ENCODE results near the gene KCNH3.

The KCNH3 gene

GRCh38 chr12:49537752-49538509, 899 bp upstream of the KCNH3 start:
- peak overlapping the region; percentile 80 for H3K4me3 Mint-ChIP-seq
- H3K27me3 Mint-ChIP-seq = peaks cover 47% of the 10 kb centered on the region
- H3K27ac Mint-ChIP-seq = no peak overlapping the region
- H3K36me3 Mint-ChIP-seq = no peaks in the 10 kb centered on the region
- peaks cover 47% of the 10 kb centered on the region for H3K4me1 Mint-ChIP-seq
- H3K9me3 Mint-ChIP-seq = no peaks in the 10 kb centered on the region
- ATAC-seq = peak; percentile 5

DNA sequence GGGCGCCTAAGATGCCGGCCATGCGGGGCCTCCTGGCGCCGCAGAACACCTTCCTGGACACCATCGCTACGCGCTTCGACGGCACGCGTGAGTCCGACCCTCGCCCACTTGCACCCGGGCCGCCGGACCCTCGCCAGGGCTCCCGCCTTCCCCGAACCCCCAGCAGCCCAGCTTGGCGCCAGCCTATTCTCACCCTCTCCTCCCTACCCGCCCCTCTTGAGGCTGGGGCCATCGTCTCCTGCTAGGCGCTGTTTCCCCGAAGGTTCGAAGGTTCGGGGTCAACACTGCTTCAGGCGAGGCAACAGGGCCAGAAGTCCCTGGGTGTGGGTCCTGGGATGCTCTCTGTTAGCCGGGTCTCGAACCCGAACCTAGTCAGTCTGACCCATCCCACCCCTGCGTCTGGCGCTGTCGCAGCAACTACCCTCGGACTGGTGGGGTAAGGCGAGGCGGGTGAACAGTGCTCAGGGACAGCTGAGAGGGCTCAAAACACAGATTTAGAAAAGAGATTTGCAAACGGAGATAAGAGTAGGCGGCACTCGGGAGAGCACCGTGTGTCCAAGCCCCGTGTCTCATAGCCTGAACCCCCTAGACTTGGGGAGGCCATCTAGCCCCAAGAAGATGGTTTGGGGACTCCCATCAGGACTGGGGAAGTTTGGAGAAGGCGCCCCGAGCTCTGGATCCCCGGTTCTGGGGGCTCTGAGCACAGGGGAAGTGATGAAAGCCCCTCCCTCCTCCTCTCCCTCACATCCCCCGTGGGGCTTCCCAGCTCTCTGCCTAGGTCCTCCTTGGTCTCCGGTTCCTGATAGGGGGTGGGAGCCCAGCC, 787 bp downstream of the KCNH3 start:
- ATAC-seq = no peak
- H3K4me1 Mint-ChIP-seq = peaks cover 47% of the 10 kb centered on the region
- peaks cover 49% of the 10 kb centered on the region for H3K27me3 Mint-ChIP-seq
- no peaks in the 10 kb centered on the region for H3K36me3 Mint-ChIP-seq
- peak overlapping the region; percentile 67 for H3K4me3 Mint-ChIP-seq
- H3K9me3 Mint-ChIP-seq = no peaks in the 10 kb centered on the region
- H3K27ac Mint-ChIP-seq = peak overlapping the region; percentile 26

DNA sequence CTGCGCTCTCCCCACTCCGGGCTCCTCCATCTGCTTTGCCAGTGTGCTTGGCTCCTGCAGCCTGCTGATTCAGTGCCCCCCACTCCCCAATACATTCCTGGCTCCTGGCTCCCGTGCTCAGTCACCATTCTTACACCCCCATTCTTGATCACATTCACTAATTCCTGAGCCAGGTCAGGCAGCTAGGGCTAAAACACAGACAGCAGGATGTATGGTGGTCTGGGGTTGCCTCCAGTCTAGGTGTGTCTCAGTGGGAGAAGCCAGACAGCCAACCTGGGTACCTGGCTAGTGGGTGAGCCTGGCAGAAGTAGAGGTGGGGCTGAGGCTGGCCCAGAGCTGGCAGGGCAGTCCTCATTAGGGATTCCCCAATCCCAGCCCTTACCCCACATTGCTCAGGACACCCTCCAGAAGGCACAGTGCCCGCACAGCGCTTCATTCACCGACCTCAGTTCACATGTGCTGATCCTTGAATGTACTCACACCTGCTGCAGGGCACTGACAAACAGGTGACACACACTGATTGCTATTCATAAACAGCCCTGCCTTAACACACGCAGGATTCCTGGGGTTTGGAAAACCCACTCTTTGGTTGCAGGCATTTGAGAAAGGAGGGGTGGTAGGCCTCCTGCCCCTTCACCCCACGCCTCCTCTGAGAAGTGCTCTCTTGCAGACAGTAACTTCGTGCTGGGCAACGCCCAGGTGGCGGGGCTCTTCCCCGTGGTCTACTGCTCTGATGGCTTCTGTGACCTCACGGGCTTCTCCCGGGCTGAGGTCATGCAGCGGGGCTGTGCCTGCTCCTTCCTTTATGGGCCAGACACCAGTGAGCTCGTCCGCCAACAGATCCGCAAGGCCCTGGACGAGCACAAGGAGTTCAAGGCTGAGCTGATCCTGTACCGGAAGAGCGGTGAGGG, 1.7 kb downstream of the KCNH3 start:
- no peaks in the 10 kb centered on the region for H3K9me3 Mint-ChIP-seq
- no peak for ATAC-seq
- H3K27ac Mint-ChIP-seq = peak overlapping the region; percentile 26
- H3K4me3 Mint-ChIP-seq = peak overlapping the region; percentile 67
- peaks cover 54% of the 10 kb centered on the region for H3K4me1 Mint-ChIP-seq
- no peaks in the 10 kb centered on the region for H3K36me3 Mint-ChIP-seq
- H3K27me3 Mint-ChIP-seq = peaks cover 49% of the 10 kb centered on the region

DNA sequence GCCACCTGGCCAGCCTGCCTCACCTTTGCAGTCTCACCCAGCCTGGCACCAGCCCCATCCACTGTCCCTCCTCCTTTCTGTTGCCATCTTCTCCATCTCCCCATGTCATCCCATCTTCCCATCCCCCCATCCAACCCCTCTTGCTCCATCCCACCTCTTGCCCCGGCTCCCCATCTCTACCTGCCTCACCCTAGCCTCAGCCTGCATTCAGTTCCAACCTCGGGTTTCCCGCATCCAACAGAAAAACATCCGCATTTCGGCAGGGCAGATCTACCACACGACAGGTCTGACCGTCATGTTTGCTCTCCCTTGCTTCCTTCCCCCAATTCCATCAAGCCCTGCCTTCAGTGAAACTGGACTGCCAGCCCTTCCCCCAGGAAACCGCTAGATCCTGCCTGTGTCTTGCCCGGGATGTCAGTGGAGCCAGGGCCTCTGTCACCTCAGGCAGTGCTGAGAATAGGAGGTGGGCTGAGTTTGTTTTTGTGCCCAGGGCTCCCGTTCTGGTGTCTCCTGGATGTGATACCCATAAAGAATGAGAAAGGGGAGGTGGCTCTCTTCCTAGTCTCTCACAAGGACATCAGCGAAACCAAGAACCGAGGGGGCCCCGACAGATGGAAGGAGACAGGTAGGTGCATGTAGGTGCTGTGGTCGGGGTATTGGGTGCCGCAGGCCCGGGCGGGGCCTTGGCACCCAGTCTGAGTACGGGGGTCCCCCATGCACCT, 2.5 kb downstream of the KCNH3 start:
- Mint-ChIP-seq H3K4me1 (peaks cover 54% of the 10 kb centered on the region), H3K36me3 (no peaks in the 10 kb centered on the region), H3K27me3 (peaks cover 50% of the 10 kb centered on the region), H3K27ac (no peak overlapping the region), H3K9me3 (no peaks in the 10 kb centered on the region), H3K4me3 (no peak overlapping the region)
- ATAC-seq = no peak

- H3K4me3 Mint-ChIP-seq = no peak overlapping the region
- ATAC-seq = no peak
Measured at GRCh38 chr12:49541911-49542505, 3.2 kb downstream of the KCNH3 start.

DNA sequence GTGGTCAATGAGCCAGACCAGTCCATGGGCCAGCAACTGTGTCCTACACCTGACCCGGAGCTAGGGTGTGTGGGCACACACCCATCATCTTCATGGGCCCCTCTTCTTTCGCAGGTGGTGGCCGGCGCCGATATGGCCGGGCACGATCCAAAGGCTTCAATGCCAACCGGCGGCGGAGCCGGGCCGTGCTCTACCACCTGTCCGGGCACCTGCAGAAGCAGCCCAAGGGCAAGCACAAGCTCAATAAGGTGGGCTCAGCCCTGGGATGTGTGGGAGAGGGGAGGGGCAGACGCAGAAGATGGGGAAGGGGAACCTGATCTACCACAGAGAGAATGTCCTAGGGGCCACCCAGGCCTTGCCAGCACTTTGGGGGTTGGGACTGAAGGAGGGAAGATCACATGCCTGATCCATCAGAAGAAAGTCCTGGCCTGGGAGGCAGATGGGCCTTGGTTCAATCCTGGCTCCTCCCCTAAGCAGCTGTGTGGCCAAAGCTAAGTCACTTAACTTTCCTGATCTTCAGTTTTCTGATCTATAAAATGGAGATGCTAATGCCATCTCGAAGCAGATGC, 3.8 kb downstream of the KCNH3 start:
- peaks cover 46% of the 10 kb centered on the region for H3K27me3 Mint-ChIP-seq
- H3K9me3 Mint-ChIP-seq = no peaks in the 10 kb centered on the region
- H3K4me1 Mint-ChIP-seq = peaks cover 44% of the 10 kb centered on the region
- ATAC-seq = no peak
- H3K4me3 Mint-ChIP-seq = no peak overlapping the region
- H3K27ac Mint-ChIP-seq = no peak overlapping the region
- no peaks in the 10 kb centered on the region for H3K36me3 Mint-ChIP-seq

More at GRCh38 chr12:49541911-49542505, 3.2 kb downstream of the KCNH3 start:
- Mint-ChIP-seq H3K36me3 (no peaks in the 10 kb centered on the region), H3K27ac (no peak overlapping the region), H3K9me3 (no peaks in the 10 kb centered on the region), H3K4me1 (peaks cover 47% of the 10 kb centered on the region), H3K27me3 (peaks cover 46% of the 10 kb centered on the region)

DNA sequence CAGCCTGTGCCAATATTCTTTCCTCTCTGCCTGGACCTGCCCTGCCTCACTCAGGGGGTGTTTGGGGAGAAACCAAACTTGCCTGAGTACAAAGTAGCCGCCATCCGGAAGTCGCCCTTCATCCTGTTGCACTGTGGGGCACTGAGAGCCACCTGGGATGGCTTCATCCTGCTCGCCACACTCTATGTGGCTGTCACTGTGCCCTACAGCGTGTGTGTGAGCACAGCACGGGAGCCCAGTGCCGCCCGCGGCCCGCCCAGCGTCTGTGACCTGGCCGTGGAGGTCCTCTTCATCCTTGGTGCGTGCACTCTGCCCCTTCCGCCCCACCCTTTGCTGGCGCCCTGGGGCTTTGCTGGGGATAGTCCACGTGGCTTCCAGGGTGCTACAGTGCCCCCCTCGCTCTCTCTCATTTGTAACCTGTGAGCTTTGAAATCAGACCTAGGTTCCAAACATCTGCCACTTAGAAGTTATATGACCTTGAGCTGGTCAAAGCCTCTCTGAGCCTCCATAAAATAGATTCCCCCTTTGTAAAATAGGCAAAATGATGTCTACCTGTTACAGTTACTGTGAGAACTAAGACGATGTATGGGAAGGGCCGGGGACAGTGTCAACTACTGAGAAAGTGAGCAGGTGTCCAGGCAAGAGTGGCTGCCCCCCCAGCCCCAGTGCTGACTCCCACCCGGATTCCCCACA, 4.5 kb downstream of the KCNH3 start:
- no peak overlapping the region for H3K4me3 Mint-ChIP-seq
- peaks cover 47% of the 10 kb centered on the region for H3K27me3 Mint-ChIP-seq
- H3K36me3 Mint-ChIP-seq = no peaks in the 10 kb centered on the region
- ATAC-seq = no peak
- H3K27ac Mint-ChIP-seq = no peak overlapping the region
- peaks cover 41% of the 10 kb centered on the region for H3K4me1 Mint-ChIP-seq
- no peaks in the 10 kb centered on the region for H3K9me3 Mint-ChIP-seq

- H3K9me3 Mint-ChIP-seq = no peaks in the 10 kb centered on the region
- H3K4me1 Mint-ChIP-seq = peaks cover 49% of the 10 kb centered on the region
- ATAC-seq = no peak
- H3K36me3 Mint-ChIP-seq = no peaks in the 10 kb centered on the region
- no peak overlapping the region for H3K27ac Mint-ChIP-seq
- H3K4me3 Mint-ChIP-seq = no peak overlapping the region
- H3K27me3 Mint-ChIP-seq = peaks cover 55% of the 10 kb centered on the region
Measured at GRCh38 chr12:49543914-49544815, 5.3 kb downstream of the KCNH3 start.

- peaks cover 34% of the 10 kb centered on the region for H3K4me1 Mint-ChIP-seq
- no peaks in the 10 kb centered on the region for H3K36me3 Mint-ChIP-seq
- peaks cover 58% of the 10 kb centered on the region for H3K27me3 Mint-ChIP-seq
- H3K9me3 Mint-ChIP-seq = no peaks in the 10 kb centered on the region
- H3K27ac Mint-ChIP-seq = no peak overlapping the region
- H3K4me3 Mint-ChIP-seq = no peak overlapping the region
- ATAC-seq = no peak
Measured at GRCh38 chr12:49545815-49546214, 7.0 kb downstream of the KCNH3 start.

- no peaks in the 10 kb centered on the region for H3K9me3 Mint-ChIP-seq
Measured at GRCh38 chr12:49546481-49546880, 7.7 kb downstream of the KCNH3 start.

GRCh38 chr12:49547090-49547690, 8.4 kb downstream of the KCNH3 start:
- Mint-ChIP-seq H3K27ac (no peak overlapping the region), H3K9me3 (no peaks in the 10 kb centered on the region), H3K4me3 (no peak overlapping the region), H3K27me3 (peaks cover 59% of the 10 kb centered on the region), H3K4me1 (peaks cover 22% of the 10 kb centered on the region), H3K36me3 (no peaks in the 10 kb centered on the region)
- no peak for ATAC-seq

More at GRCh38 chr12:49546481-49546880, 7.7 kb downstream of the KCNH3 start:
- Mint-ChIP-seq H3K4me1 (peaks cover 27% of the 10 kb centered on the region), H3K27me3 (peaks cover 59% of the 10 kb centered on the region), H3K27ac (no peak overlapping the region), H3K36me3 (no peaks in the 10 kb centered on the region), H3K4me3 (no peak overlapping the region)
- no peak for ATAC-seq

GRCh38 chr12:49548481-49548821, 9.6 kb downstream of the KCNH3 start:
- ATAC-seq = no peak
- no peak overlapping the region for H3K4me3 Mint-ChIP-seq
- H3K4me1 Mint-ChIP-seq = peaks cover 20% of the 10 kb centered on the region
- H3K9me3 Mint-ChIP-seq = no peaks in the 10 kb centered on the region
- peaks cover 59% of the 10 kb centered on the region for H3K27me3 Mint-ChIP-seq
- H3K36me3 Mint-ChIP-seq = no peaks in the 10 kb centered on the region
- peak overlapping the region; percentile 48 for H3K27ac Mint-ChIP-seq

Measured in stimulated activated memory B cell treated with anti-CD40 and anti-IgM and Interleukin-4, amounts not matched to agents 10 μg/mL and 1 μg/mL and 100 μg/mL, for 72 hours (primary cell).